Activated CD8-positive, alpha-beta T cell treated with anti-CD3 and anti-CD28 coated beads for 36 hours (primary cell): ENCODE measurements around the gene VTCN1. TPM values are rescaled to one million over a fixed set of nuclear protein-coding genes. Genes with fewer than 3 reads are reported as not detected.

ENCODE experiments used
- ATAC-seq: fragments of 200-7000 bp; cut with Tn5 transposase; one replicate; pipeline ENCODE4 v1.10.0; 2021; ENCODE audit warnings: mild to moderate bottlenecking, moderate library complexity
- CTCF ChIA-PET: fragments of 350-600 bp; sonication (Branson Sonifier 250); formaldehyde crosslinking; loops from one replicate; lab custom pipeline; 2021; ENCODE audit warnings: antibody characterized with exemption; lab: Charles Lee
- POLR2A ChIA-PET: fragments of 350-600 bp; sonication (Branson Sonifier 250); formaldehyde crosslinking; loops from one replicate; lab custom pipeline; 2021; ENCODE audit warnings: antibody characterized with exemption; lab: Charles Lee
- DNase-seq: peaks from one replicate; pipeline ENCODE4 v3.0.0-alpha.2; 2020
- H3K27ac Mint-ChIP-seq: one replicate; pipeline ENCODE4 v1.8.0; 2021; ENCODE audit warnings: mild to moderate bottlenecking, mixed read lengths
- H3K27me3 Mint-ChIP-seq: one replicate; pipeline ENCODE4 v1.8.0; 2021; ENCODE audit warnings: mixed read lengths
- H3K36me3 Mint-ChIP-seq: one replicate; pipeline ENCODE4 v1.8.0; 2021; ENCODE audit warnings: low read depth, mixed read lengths
- H3K4me1 Mint-ChIP-seq: one replicate; pipeline ENCODE4 v1.8.0; 2021; ENCODE audit warnings: low read depth, mixed read lengths
- H3K4me3 Mint-ChIP-seq: one replicate; pipeline ENCODE4 v1.8.0; 2021; ENCODE audit warnings: mild to moderate bottlenecking, moderate library complexity, mixed read lengths
- H3K9me3 Mint-ChIP-seq: one replicate; pipeline ENCODE4 v1.8.0; 2021; ENCODE audit warnings: mixed read lengths
- intact Hi-C: fragments of 100-400 bp; cut with micrococcal nuclease; formaldehyde crosslinking; loops from one replicate; pipeline ENCODE4 v1.10.0; 2022
- total RNA-seq, 2 experiments: library from RNA; stranded (reverse); gene quantifications; one replicate each; pipeline ENCODE4 v1.2.3, GENCODE V29; 2021
- TF ChIP-seq, protein P1 (sequence below): fragments of 200-600 bp; IDR thresholded peaks from one replicate; pipeline ENCODE4 v1.8.0; 2022; ENCODE audit warnings: antibody characterized with exemption, mild to moderate bottlenecking

VTCN1 gene
- total RNA-seq, 2 experiments from 2014 or later = not detected

DNA sequence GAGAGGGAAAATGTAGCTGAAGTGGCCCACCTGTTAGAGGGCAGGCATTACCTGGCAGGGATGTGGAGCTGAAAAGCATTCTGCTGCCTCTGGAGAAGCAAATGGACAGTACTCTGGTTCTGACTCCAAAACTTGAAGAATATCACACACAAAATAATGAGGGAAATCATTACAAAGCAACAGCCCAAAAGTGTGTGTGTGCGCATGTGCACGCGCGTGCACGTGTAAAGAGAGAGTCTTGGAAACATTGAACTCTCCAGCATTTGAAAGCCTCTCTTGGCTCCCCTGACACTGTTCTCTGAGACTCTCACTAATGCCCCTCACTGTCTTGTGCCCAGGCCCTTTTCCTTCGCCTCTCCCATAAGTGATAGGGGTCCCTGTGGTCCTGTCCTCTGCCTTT, 2.3 kb upstream of the VTCN1 start:
- Mint-ChIP-seq H3K36me3 (no peaks in the 10 kb centered on the region), H3K27me3 (peaks cover 8% of the 10 kb centered on the region), H3K4me1 (no peaks in the 10 kb centered on the region), H3K27ac (no peak overlapping the region), H3K4me3 (no peak overlapping the region), H3K9me3 (no peaks in the 10 kb centered on the region)
- DNase-seq (no peak), ATAC-seq (no peak)
- intact Hi-C loops = no loop called here
- ChIA-PET POLR2A (no interaction called here), CTCF (no interaction called here)
- TF ChIP-seq, protein P1, sequence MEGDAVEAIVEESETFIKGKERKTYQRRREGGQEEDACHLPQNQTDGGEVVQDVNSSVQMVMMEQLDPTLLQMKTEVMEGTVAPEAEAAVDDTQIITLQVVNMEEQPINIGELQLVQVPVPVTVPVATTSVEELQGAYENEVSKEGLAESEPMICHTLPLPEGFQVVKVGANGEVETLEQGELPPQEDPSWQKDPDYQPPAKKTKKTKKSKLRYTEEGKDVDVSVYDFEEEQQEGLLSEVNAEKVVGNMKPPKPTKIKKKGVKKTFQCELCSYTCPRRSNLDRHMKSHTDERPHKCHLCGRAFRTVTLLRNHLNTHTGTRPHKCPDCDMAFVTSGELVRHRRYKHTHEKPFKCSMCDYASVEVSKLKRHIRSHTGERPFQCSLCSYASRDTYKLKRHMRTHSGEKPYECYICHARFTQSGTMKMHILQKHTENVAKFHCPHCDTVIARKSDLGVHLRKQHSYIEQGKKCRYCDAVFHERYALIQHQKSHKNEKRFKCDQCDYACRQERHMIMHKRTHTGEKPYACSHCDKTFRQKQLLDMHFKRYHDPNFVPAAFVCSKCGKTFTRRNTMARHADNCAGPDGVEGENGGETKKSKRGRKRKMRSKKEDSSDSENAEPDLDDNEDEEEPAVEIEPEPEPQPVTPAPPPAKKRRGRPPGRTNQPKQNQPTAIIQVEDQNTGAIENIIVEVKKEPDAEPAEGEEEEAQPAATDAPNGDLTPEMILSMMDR = no peak

DNA sequence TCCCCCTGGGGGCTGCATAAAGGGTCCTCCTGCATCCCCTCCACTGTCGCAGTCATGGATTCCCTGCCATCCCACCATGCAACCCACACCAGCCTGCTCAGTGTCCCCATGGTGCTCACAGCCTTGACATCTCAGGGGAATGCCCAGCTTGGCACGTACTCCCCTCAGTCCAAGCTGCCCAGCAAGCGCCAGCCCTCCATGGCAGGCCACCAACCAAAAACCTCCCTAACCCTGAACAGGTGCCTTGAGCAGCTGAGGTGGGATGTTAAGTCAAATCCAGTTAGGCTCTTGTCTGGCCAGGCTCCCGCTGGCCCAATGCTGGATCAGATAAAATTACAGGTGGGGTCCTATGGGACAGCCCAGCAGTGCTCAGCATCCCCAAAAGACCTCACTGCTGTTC, 341 bp downstream of the VTCN1 start:
- Mint-ChIP-seq H3K9me3 (no peaks in the 10 kb centered on the region), H3K27me3 (peaks cover 11% of the 10 kb centered on the region), H3K4me1 (no peaks in the 10 kb centered on the region), H3K36me3 (no peaks in the 10 kb centered on the region), H3K4me3 (no peak overlapping the region), H3K27ac (no peak overlapping the region)
- TF ChIP-seq, protein P1 = no peak
- ChIA-PET POLR2A (no interaction called here), CTCF (interaction anchor here (1.0 kb wide), 1 partner anchor 18 kb away, joined by 3 read pairs; no protein-coding TSS in a partner anchor)
- ATAC-seq (no peak), DNase-seq (no peak)
- intact Hi-C loops = no loop called here

DNA sequence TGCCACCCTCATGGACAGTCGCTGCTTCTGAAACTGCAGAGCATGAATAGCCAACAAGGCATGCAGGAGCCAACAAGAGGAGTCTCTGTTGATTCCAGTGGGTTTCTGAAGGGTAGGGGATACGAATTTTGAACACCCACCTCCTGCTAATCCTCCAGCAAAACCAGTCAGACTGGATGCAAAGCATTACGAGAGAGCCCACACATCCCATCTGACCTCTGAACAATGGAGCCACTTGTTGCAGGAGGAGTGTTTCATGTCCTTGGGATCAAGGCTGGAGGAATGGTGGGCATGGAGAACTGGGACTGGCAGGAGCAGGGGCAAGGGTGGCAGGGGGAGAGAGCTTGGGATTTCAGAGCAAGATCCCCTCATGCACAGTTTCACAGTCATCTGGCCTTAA, 1.6 kb downstream of the VTCN1 start:
- TF ChIP-seq, protein P1 = no peak
- Mint-ChIP-seq H3K27me3 (peaks cover 10% of the 10 kb centered on the region), H3K9me3 (no peaks in the 10 kb centered on the region), H3K36me3 (no peaks in the 10 kb centered on the region), H3K4me3 (no peak overlapping the region), H3K27ac (no peak overlapping the region), H3K4me1 (no peaks in the 10 kb centered on the region)
- ChIA-PET POLR2A (no interaction called here), CTCF (no interaction called here)
- intact Hi-C loops = no loop called here
- ATAC-seq (no peak), DNase-seq (no peak)

DNA sequence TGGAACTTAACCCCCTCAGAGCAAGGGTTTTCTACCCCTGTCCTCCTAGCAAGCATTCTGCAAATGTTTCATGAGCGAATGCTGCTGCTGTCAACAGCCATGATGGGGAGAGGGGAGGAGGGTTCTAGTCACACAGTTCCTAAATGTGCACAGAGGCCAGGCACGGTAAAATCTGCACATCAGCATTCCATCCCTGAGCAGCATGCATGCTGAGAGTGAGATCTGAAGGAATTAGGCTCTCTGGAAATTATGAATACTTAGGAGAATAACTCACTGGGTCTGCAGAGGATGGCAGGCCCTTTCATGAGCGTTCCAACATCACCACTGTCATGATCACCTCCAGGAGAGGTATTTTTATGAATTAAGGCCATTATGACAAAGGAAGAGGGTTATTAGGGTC, 2.1 kb downstream of the VTCN1 start:
- no peaks in the 10 kb centered on the region for H3K4me1 Mint-ChIP-seq
- H3K9me3 Mint-ChIP-seq = no peaks in the 10 kb centered on the region
- ChIA-PET CTCF (no interaction called here), POLR2A (no interaction called here)
- TF ChIP-seq, protein P1 = no peak
- DNase-seq = no peak
- peaks cover 10% of the 10 kb centered on the region for H3K27me3 Mint-ChIP-seq
- intact Hi-C loops = no loop called here
- no peak for ATAC-seq
- H3K4me3 Mint-ChIP-seq = no peak overlapping the region
- no peak overlapping the region for H3K27ac Mint-ChIP-seq
- H3K36me3 Mint-ChIP-seq = no peaks in the 10 kb centered on the region

DNA sequence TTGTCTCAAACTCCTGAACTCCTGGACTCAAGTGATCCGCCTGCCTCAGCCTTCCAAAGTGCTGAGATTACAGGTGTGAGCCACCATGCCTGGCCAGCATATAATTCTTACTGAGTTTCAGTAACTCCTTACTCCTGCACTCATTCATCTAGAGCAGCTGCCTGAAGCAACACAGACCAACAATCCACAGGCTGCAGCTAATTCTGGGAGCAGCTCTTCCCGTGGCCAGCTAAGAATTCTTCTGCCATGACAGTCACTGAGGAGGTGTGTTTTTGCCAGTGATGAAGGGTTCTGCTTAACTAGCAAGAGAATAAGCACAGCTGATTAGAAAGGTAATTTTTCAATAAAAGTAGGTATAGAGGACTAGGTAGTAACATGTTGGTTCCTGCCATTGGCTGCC, 5.4 kb downstream of the VTCN1 start:
- TF ChIP-seq, protein P1 = no peak
- ATAC-seq = no peak
- ChIA-PET POLR2A (interaction anchor here (0.6 kb wide), 1 partner anchor 517 kb away, joined by 3 read pairs; no protein-coding TSS in a partner anchor), CTCF (no interaction called here)
- Mint-ChIP-seq H3K27me3 (peaks cover 19% of the 10 kb centered on the region), H3K9me3 (no peaks in the 10 kb centered on the region), H3K4me1 (no peaks in the 10 kb centered on the region), H3K36me3 (no peaks in the 10 kb centered on the region), H3K4me3 (no peak overlapping the region), H3K27ac (no peak overlapping the region)
- intact Hi-C loops = no loop called here
- DNase-seq = no peak
